Cardiac fibroblast (primary cell): Measurements from ENCODE around the gene POU2F2.

Experiments
- DNase-seq, 2 donors: peaks; one replicate each; pipeline versions ENCODE4 v3.0.0 to v3.0.0-alpha.2; 2010; ENCODE audit warnings: low read depth in 2 of 2
- H3K4me3 ChIP-seq, 2 donors: replicated peaks in 1 of 2; 1 replicate in 1 of 2; 2 replicates in 1 of 2; pipeline ENCODE4 v1.5.1; 2011; ENCODE audit warnings: low read depth in 2 of 2, low read length in 2 of 2, mild to moderate bottlenecking in 2 of 2, moderate library complexity in 1 of 2
- CTCF ChIP-seq: IDR thresholded peaks from one replicate; pipeline ENCODE4 v1.5.1; 2011; ENCODE audit warnings: low read depth, mild to moderate bottlenecking, low read length, inconsistent platforms

The POU2F2 gene

GRCh38 chr19:42064432-42064831, 67.8 kb downstream of the POU2F2 start:
- H3K4me3 ChIP-seq = no peak overlapping the region
- no peak for TF ChIP-seq CTCF
- DNase-seq = no peak

GRCh38 chr19:42062381-42062780, 69.9 kb downstream of the POU2F2 start:
- TF ChIP-seq CTCF = no peak
- no peak for DNase-seq
- no peak overlapping the region for H3K4me3 ChIP-seq

- TF ChIP-seq CTCF = no peak
- no peak for DNase-seq
- H3K4me3 ChIP-seq = no peak overlapping the region
Observed at GRCh38 chr19:42060117-42060516, 72.1 kb downstream of the POU2F2 start.

- TF ChIP-seq CTCF = no peak
- DNase-seq = no peak
- no peak overlapping the region for H3K4me3 ChIP-seq
Observed at GRCh38 chr19:42059196-42059595, 73.0 kb downstream of the POU2F2 start.

GRCh38 chr19:42057846-42058245, 74.4 kb downstream of the POU2F2 start:
- no peak for DNase-seq
- H3K4me3 ChIP-seq = no peak overlapping the region
- TF ChIP-seq CTCF = no peak

GRCh38 chr19:42054205-42054604, 78.0 kb downstream of the POU2F2 start:
- no peak overlapping the region for H3K4me3 ChIP-seq
- no peak for TF ChIP-seq CTCF
- DNase-seq = no peak
